Measurements from ENCODE around the gene GGPS1.

GRCh38 chr1:235324296-235324695, 4.1 kb upstream of the GGPS1 start:
- TF ChIP-seq TAF1 (IDR thresholded peaks at IDR 0.05; ENCODE audit: low read depth) (no peak), CTCF (IDR thresholded peaks at IDR 0.05; ENCODE audit: poor library complexity, severe bottlenecking) (no peak), SMC3 (conservative IDR thresholded peaks at IDR 0.05; ENCODE audit: poor library complexity) (no peak), EZH2 (IDR thresholded peaks at IDR 0.05; ENCODE audit: borderline replicate concordance, insufficient read depth, low read length, poor library complexity, severe bottlenecking) (no peak), RAD21 (conservative IDR thresholded peaks at IDR 0.05) (no peak), POLR2AphosphoS5 (IDR thresholded peaks at IDR 0.05) (no peak), REST (IDR thresholded peaks at IDR 0.05; ENCODE audit: borderline replicate concordance) (no peak), EP300 (conservative IDR thresholded peaks at IDR 0.05; ENCODE audit: poor library complexity, severe bottlenecking) (no peak)
